Frontal cortex (tissue), 4 donors: ENCODE measurements around the gene NCOA3. TPM values are rescaled to one million over a fixed set of nuclear protein-coding genes. Genes with fewer than 3 reads are reported as not detected.
"Not testable (repeated sequence)": the region's sequence is repeated elsewhere in the genome, so short reads cannot be mapped to it uniquely, and the experiment has no call there.

Source experiments
- DNase-seq, 2 donors: peaks; one replicate each; pipeline ENCODE4 v3.0.0; 2012; ENCODE audit warnings: low spot score in 2 of 2
- FAIRE-seq: peaks from 2 replicates; lab custom pipeline; 2012; peaks lifted over from hg19 to GRCh38; lab: Jason Lieb, UNC
- total RNA-seq: library from RNA; depleted of rRNA; stranded (reverse); fragments of >200 nt; gene quantifications from one replicate; pipeline ENCODE4 v1.2.3, GENCODE V29; 2014
- donor health status: control.
- donor health status: control.
- donor health status: control.

The NCOA3 gene
- total RNA-seq, result 42.0 TPM

- FAIRE-seq (no peak), DNase-seq (peak; percentile 89 to 90)
These were observed at the start of gene NCOA3 for GRCh38 chr20:47501482-47502270. Gene NCOA3 (plus strand): TSS chr20:47501887. CDS start chr20:47622248, 120,361 bp downstream.

GRCh38 chr20:47452736-47453161, 48.9 kb upstream of the NCOA3 start:
- no peak for FAIRE-seq
- DNase-seq, result no peak

- no peak for FAIRE-seq
- no peak for DNase-seq
These were observed 48.4 kb upstream of the NCOA3 start for GRCh38 chr20:47453167-47453782.

GRCh38 chr20:47454298-47455132, 47.2 kb upstream of the NCOA3 start:
- no peak for FAIRE-seq
- no peak for DNase-seq

- FAIRE-seq, result no peak
- no peak for DNase-seq
These were observed 46.3 kb upstream of the NCOA3 start for GRCh38 chr20:47455133-47456040.

GRCh38 chr20:47456041-47456537, 45.6 kb upstream of the NCOA3 start:
- FAIRE-seq, result no peak
- no peak for DNase-seq

- no peak for FAIRE-seq
- DNase-seq, result no peak
These were observed 44.5 kb upstream of the NCOA3 start for GRCh38 chr20:47456952-47457724.

GRCh38 chr20:47458280-47459050, 43.2 kb upstream of the NCOA3 start:
- DNase-seq, FAIRE-seq: not testable (repeated sequence)

- DNase-seq (no peak), FAIRE-seq (no peak)
These were observed 42.2 kb upstream of the NCOA3 start for GRCh38 chr20:47459344-47460073.

- not testable (repeated sequence) for FAIRE-seq, DNase-seq
These were observed 41.0 kb upstream of the NCOA3 start for GRCh38 chr20:47460761-47461112.

- FAIRE-seq (no peak), DNase-seq (no peak)
These were observed 40.5 kb upstream of the NCOA3 start for GRCh38 chr20:47461120-47461685.

- not testable (repeated sequence) for DNase-seq, FAIRE-seq
These were observed 39.8 kb upstream of the NCOA3 start for GRCh38 chr20:47461906-47462305.

- FAIRE-seq (no peak), DNase-seq (peak in 1 of 2 donors; percentile 22)
These were observed 37.1 kb upstream of the NCOA3 start for GRCh38 chr20:47464380-47465101.

- no peak for FAIRE-seq
- DNase-seq, result no peak
These were observed 36.2 kb upstream of the NCOA3 start for GRCh38 chr20:47465335-47466090.

GRCh38 chr20:47466213-47466612, 35.5 kb upstream of the NCOA3 start:
- DNase-seq, result no peak
- FAIRE-seq, result no peak
